Femur (tissue), 1 donor: ENCODE data around the gene NHSL2.
A peak's percentile ranks its signal among the peaks of the same experiment; 100 is the strongest.

ENCODE experiments used
- DNase-seq: peaks from one replicate; pipeline ENCODE4 v3.0.0-alpha.2; 2017

The NHSL2 gene

GRCh38 chrX:72021975-72022374 is 111.3 kb downstream of the NHSL2 start:
- DNase-seq, result no peak

- no peak for DNase-seq
Observed at GRCh38 chrX:72023071-72023470, 112.4 kb downstream of the NHSL2 start.

- no peak for DNase-seq
Observed at GRCh38 chrX:72025236-72025770, 114.7 kb downstream of the NHSL2 start.

GRCh38 chrX:72026341-72027023 is 115.8 kb downstream of the NHSL2 start:
- peak; percentile 5 for DNase-seq

- peak; percentile 19 for DNase-seq
Observed at GRCh38 chrX:72027024-72027913, 116.6 kb downstream of the NHSL2 start.

GRCh38 chrX:72027914-72028307 is 117.3 kb downstream of the NHSL2 start:
- DNase-seq, result peak; percentile 11

GRCh38 chrX:72028701-72029470 is 118.2 kb downstream of the NHSL2 start:
- DNase-seq, result peak; percentile 12

- DNase-seq, result peak; percentile 34
Observed at GRCh38 chrX:72029483-72030411, 119.1 kb downstream of the NHSL2 start.

GRCh38 chrX:72030431-72030830 is 119.8 kb downstream of the NHSL2 start:
- DNase-seq, result no peak

GRCh38 chrX:72031118-72031517 is 120.5 kb downstream of the NHSL2 start:
- no peak for DNase-seq

- DNase-seq, result no peak
Observed at GRCh38 chrX:72031634-72032033, 121.0 kb downstream of the NHSL2 start.

GRCh38 chrX:72037601-72038000 is 127.0 kb downstream of the NHSL2 start:
- peak; percentile 1 for DNase-seq

- DNase-seq, result peak; percentile 14
Observed at GRCh38 chrX:72038016-72038415, 127.4 kb downstream of the NHSL2 start.

- DNase-seq, result no peak
Observed at GRCh38 chrX:72038868-72039267, 128.2 kb downstream of the NHSL2 start.

GRCh38 chrX:72040506-72040905 is 129.9 kb downstream of the NHSL2 start:
- peak; percentile 22 for DNase-seq

- peak; percentile 20 for DNase-seq
Observed at GRCh38 chrX:72041176-72041575, 130.5 kb downstream of the NHSL2 start.

GRCh38 chrX:72041871-72042851 is 131.5 kb downstream of the NHSL2 start:
- DNase-seq, result peak; percentile 47

GRCh38 chrX:72042852-72043248 is 132.2 kb downstream of the NHSL2 start:
- DNase-seq, result peak; percentile 8

- no peak for DNase-seq
Observed at GRCh38 chrX:72043636-72044035, 133.0 kb downstream of the NHSL2 start.

- peak; percentile 39 for DNase-seq
Observed at GRCh38 chrX:72045141-72045540, 134.5 kb downstream of the NHSL2 start.
